Measurements from ENCODE around the gene CYCS. TPM values are rescaled to one million over a fixed set of nuclear protein-coding genes. Genes with fewer than 3 reads are reported as not detected.

Gene CYCS
- total RNA-seq (2022; extraction: Qiagen RNA extraction), result 220 to 258 TPM (median 249 TPM) in 5 replicates

GRCh38 chr7:25125137-25125946 is at the start of gene CYCS:
CYCS (minus strand) TSS chr7:25125260; CDS start chr7:25124119, 1,141 bp downstream.

Other genes starting within 250 kb of the CYCS start
- gene OSBPL3, start 145.1 kb downstream of the CYCS start, total RNA-seq (2022; extraction: Qiagen RNA extraction), result 11.2 to 16.1 TPM (median 13.9 TPM) in 5 replicates
- not detected in 5 replicates for gene NPVF, start 103.2 kb upstream of the CYCS start, total RNA-seq (2022; extraction: Qiagen RNA extraction)